Caco-2 (cell line): Measurements from ENCODE around the gene DVL1. TPM values are rescaled to one million over a fixed set of nuclear protein-coding genes. Genes with fewer than 3 reads are reported as not detected.
A peak's percentile ranks its signal among the peaks of the same experiment; 100 is the strongest.

Source experiments
- BruUV-seq: library from RNA; stranded (reverse); fragments of 400-500 nt; replicated peaks from 2 replicates; lab custom pipeline; 2021; lab: Mats Ljungman, UMichigan
- CTCF ChIA-PET: fragments of 300-600 bp; sonication (Branson Sonifier 250); formaldehyde crosslinking; loops from one replicate; lab custom pipeline; 2022; ENCODE audit warnings: antibody characterized with exemption; lab: Charles Lee
- POLR2A ChIA-PET: fragments of 300-600 bp; sonication (Branson Sonifier 250); formaldehyde crosslinking; loops from one replicate; lab custom pipeline; 2022; ENCODE audit warnings: antibody characterized with exemption; lab: Charles Lee
- DNase-seq, 2 experiments: peaks; one replicate each; pipeline versions ENCODE4 v3.0.0 to v3.0.0-alpha.2; 2020 to 2022
- H3K27me3 ChIP-seq: replicated peaks from 2 replicates; pipeline ENCODE4 v1.6.0; 2011; ENCODE audit warnings: low read length; ENCODE audit not compliant: control insufficient read depth, insufficient read depth
- H3K36me3 ChIP-seq: 2 replicates; pipeline ENCODE4 v1.5.1; 2011; ENCODE audit warnings: low read length; ENCODE audit not compliant: control insufficient read depth, insufficient read depth
- H3K4me1 ChIP-seq: fragments of 250-450 bp; sonication (Bioruptor Pico); 2 replicates; pipeline ENCODE4 v1.5.1; 2020; ENCODE audit warnings: mild to moderate bottlenecking
- H3K4me3 ChIP-seq: 2 replicates; pipeline ENCODE4 v1.5.1; 2011; ENCODE audit warnings: low read depth, mild to moderate bottlenecking, control low read depth, low read length
- H3K9me3 ChIP-seq: fragments of 250-450 bp; sonication (Bioruptor Pico); 2 replicates; pipeline ENCODE4 v1.5.1; 2020; ENCODE audit warnings: mild to moderate bottlenecking, moderate library complexity
- H3K27ac Mint-ChIP-seq: one replicate; pipeline ENCODE4 v1.8.0; 2022; ENCODE audit warnings: mixed read lengths; ENCODE audit not compliant: unreplicated experiment
- H3K27me3 Mint-ChIP-seq: one replicate; pipeline ENCODE4 v1.8.0; 2022; ENCODE audit warnings: mixed read lengths; ENCODE audit not compliant: insufficient read depth, unreplicated experiment
- H3K36me3 Mint-ChIP-seq: one replicate; pipeline ENCODE4 v1.8.0; 2022; ENCODE audit warnings: mild to moderate bottlenecking, mixed read lengths; ENCODE audit not compliant: insufficient read depth, unreplicated experiment
- H3K4me1 Mint-ChIP-seq: one replicate; pipeline ENCODE4 v1.8.0; 2022; ENCODE audit warnings: low read depth, mixed read lengths; ENCODE audit not compliant: unreplicated experiment
- H3K4me3 Mint-ChIP-seq: one replicate; pipeline ENCODE4 v1.8.0; 2022; ENCODE audit warnings: mild to moderate bottlenecking, moderate library complexity, mixed read lengths; ENCODE audit not compliant: unreplicated experiment
- H3K9me3 Mint-ChIP-seq: one replicate; pipeline ENCODE4 v1.8.0; 2022; ENCODE audit warnings: mixed read lengths; ENCODE audit not compliant: unreplicated experiment
- CTCF ChIP-seq, 2 experiments: fragments of 200-600 bp in 1 of 2; IDR thresholded peaks; 1 replicate in 1 of 2; 2 replicates in 1 of 2; pipeline versions ENCODE4 v1.5.1 to v1.8.0; 2011 to 2022; ENCODE audit warnings: antibody characterized with exemption in 1 of 2, control low read depth in 1 of 2, inconsistent platforms in 1 of 2, low read depth in 1 of 2, low read length in 1 of 2, mild to moderate bottlenecking in 1 of 2, moderate library complexity in 1 of 2; ENCODE audit not compliant: insufficient read depth in 1 of 2, severe bottlenecking in 1 of 2, unreplicated experiment in 1 of 2
- intact Hi-C: fragments of 100-400 bp; cut with micrococcal nuclease; formaldehyde crosslinking; loops from one replicate; pipeline ENCODE4 v1.10.0; 2022; ENCODE audit not compliant: unreplicated experiment
- total RNA-seq: library from RNA; stranded (reverse); gene quantifications from 2 replicates; pipeline ENCODE4 v1.2.3, GENCODE V29; 2022

The DVL1 gene
- total RNA-seq, 1 experiment from 2014 or later: 40.6 TPM

GRCh38 chr1:1358433-1359271 is 9.4 kb upstream of the DVL1 start, which contains the start of gene MXRA8:
Gene MXRA8 (minus strand): TSS chr1:1358555. CDS start chr1:1358504, 51 bp downstream.
- TF ChIP-seq CTCF (IDR thresholded peaks at IDR 0.05; ENCODE audit: insufficient read depth in 1 of 2, low read depth in 1 of 2, low read length in 1 of 2, severe bottlenecking in 1 of 2, unreplicated experiment in 1 of 2): no peak
- BruUV-seq: no TSS peak
- ChIA-PET CTCF (no interaction called here), POLR2A (no interaction called here)
- H3K27me3 Mint-ChIP-seq: no peaks in the 10 kb centered on the region
- H3K9me3 Mint-ChIP-seq: no peaks in the 10 kb centered on the region
- no peaks in the 10 kb centered on the region for H3K36me3 ChIP-seq
- H3K9me3 ChIP-seq: no peaks in the 10 kb centered on the region
- peaks cover 8% of the 10 kb centered on the region for H3K4me1 Mint-ChIP-seq
- no peak for DNase-seq
- H3K27me3 ChIP-seq: no peaks in the 10 kb centered on the region
- H3K4me3 ChIP-seq: no peak within 1 kb of the TSS
- intact Hi-C loops: no loop called here
- peak within 1 kb of the TSS; percentile 56 for H3K4me3 Mint-ChIP-seq
- peak within 1 kb of the TSS; percentile 30 for H3K27ac Mint-ChIP-seq
- H3K4me1 ChIP-seq: peaks cover 29% of the 10 kb centered on the region
- peaks cover 19% of the 10 kb centered on the region for H3K36me3 Mint-ChIP-seq

GRCh38 chr1:1357871-1358432 is 8.7 kb upstream of the DVL1 start:
- POLR2A ChIA-PET: no interaction called here
- no peaks in the 10 kb centered on the region for H3K9me3 ChIP-seq
- H3K27me3 ChIP-seq: no peaks in the 10 kb centered on the region
- H3K4me1 ChIP-seq: peaks cover 32% of the 10 kb centered on the region
- DNase-seq: no peak
- H3K27ac Mint-ChIP-seq: no peak overlapping the region
- no peaks in the 10 kb centered on the region for H3K36me3 ChIP-seq
- H3K4me3 ChIP-seq: no peak overlapping the region
- TF ChIP-seq CTCF (IDR thresholded peaks at IDR 0.05; ENCODE audit: insufficient read depth in 1 of 2, low read depth in 1 of 2, low read length in 1 of 2, severe bottlenecking in 1 of 2, unreplicated experiment in 1 of 2): no peak
- intact Hi-C loops: no loop called here
- no peaks in the 10 kb centered on the region for H3K9me3 Mint-ChIP-seq
- H3K27me3 Mint-ChIP-seq: no peaks in the 10 kb centered on the region
- CTCF ChIA-PET: no interaction called here
- peak overlapping the region; percentile 56 for H3K4me3 Mint-ChIP-seq
- BruUV-seq: no TSS peak
- H3K36me3 Mint-ChIP-seq: peaks cover 19% of the 10 kb centered on the region
- H3K4me1 Mint-ChIP-seq: peaks cover 8% of the 10 kb centered on the region

GRCh38 chr1:1356796-1357401 is 7.7 kb upstream of the DVL1 start:
- no peak for TF ChIP-seq CTCF (IDR thresholded peaks at IDR 0.05; ENCODE audit: insufficient read depth in 1 of 2, low read depth in 1 of 2, low read length in 1 of 2, severe bottlenecking in 1 of 2, unreplicated experiment in 1 of 2)
- intact Hi-C loops: no loop called here
- Histone ChIP-seq H3K27me3 (no peaks in the 10 kb centered on the region), H3K4me3 (no peak overlapping the region), H3K36me3 (no peaks in the 10 kb centered on the region), H3K9me3 (no peaks in the 10 kb centered on the region), H3K4me1 (peaks cover 32% of the 10 kb centered on the region)
- BruUV-seq: no TSS peak
- DNase-seq: no peak
- Mint-ChIP-seq H3K9me3 (no peaks in the 10 kb centered on the region), H3K27ac (no peak overlapping the region), H3K4me1 (peaks cover 8% of the 10 kb centered on the region), H3K4me3 (no peak overlapping the region), H3K27me3 (no peaks in the 10 kb centered on the region), H3K36me3 (peaks cover 27% of the 10 kb centered on the region)
- ChIA-PET POLR2A (interaction anchor here (0.6 kb wide), 1 partner anchor 18 kb away, joined by 4 read pairs; the partner anchor contains the start of gene AURKAIP1), CTCF (no interaction called here)
